Testis (tissue), 3 donors: ENCODE results near the gene MRPS25. TPM values are rescaled to one million over a fixed set of nuclear protein-coding genes. Genes with fewer than 3 reads are reported as not detected.

ENCODE experiments used
- DNase-seq: peaks from one replicate; pipeline ENCODE4 v3.0.0-alpha.2; 2019
- H3K27ac ChIP-seq, 2 donors: fragments of 200-600 bp; sonication (generic); one replicate each; pipeline ENCODE4 v1.5.1; 2019
- H3K27me3 ChIP-seq: fragments of 200-600 bp; sonication (generic); one replicate; pipeline ENCODE4 v1.5.1; 2019
- H3K36me3 ChIP-seq: fragments of 200-600 bp; sonication (generic); one replicate; pipeline ENCODE4 v1.5.1; 2017; ENCODE audit warnings: low read depth; ENCODE audit errors: missing control alignments
- H3K4me1 ChIP-seq: fragments of 200-600 bp; sonication (generic); one replicate; pipeline ENCODE4 v1.5.1; 2019
- H3K4me3 ChIP-seq, 2 donors: fragments of 200-600 bp; sonication (generic); one replicate each; pipeline ENCODE4 v1.5.1; 2017 to 2019
- H3K9me3 ChIP-seq: fragments of 200-600 bp; sonication (generic); one replicate; pipeline ENCODE4 v1.5.1; 2017
- POLR2A ChIP-seq: fragments of 450-650 bp; IDR thresholded peaks from one replicate; pipeline ENCODE4 v1.6.1; 2017; ENCODE audit warnings: antibody characterized with exemption, mild to moderate bottlenecking, moderate library complexity
- whole genome bisulfite sequencing, 2 donors: methylation state at CpG; one replicate each; pipeline ENCODE4 v1.1.5; 2018; 5-methylcytosine and 5-hydroxymethylcytosine counted together
- intact Hi-C: fragments of 100-400 bp; cut with DNase I; formaldehyde crosslinking; loops from one replicate; pipeline ENCODE4 v1.15.1; 2023; ENCODE audit warnings: low total_unique reads
- polyA plus RNA-seq: library from polyadenylated mRNA; stranded (reverse); fragments of 350-450 nt; fragmentation: Illumina TruSeq; extraction: RNeasy Lipid Tissue Mini Kit (QIAGEN cat#74804); gene quantifications from one replicate; pipeline ENCODE4 v1.2.3, GENCODE V29; 2014; ENCODE audit warnings: low read depth, low replicate concordance; ENCODE audit not compliant: insufficient read depth
- total RNA-seq, 2 donors: library from RNA; depleted of rRNA; stranded (reverse); fragments of >200 nt; gene quantifications; one replicate each; pipeline ENCODE4 v1.2.3, GENCODE V29; 2016
- TF ChIP-seq, protein P1 (sequence below), 3 experiments: fragments of 450-650 bp in 2 of 3; fragments of 200-600 bp in 1 of 3; sonication (generic) in 1 of 3; IDR thresholded peaks; one replicate each; pipeline ENCODE4 v1.5.1; 2016 to 2019; ENCODE audit warnings: antibody characterized with exemption in 3 of 3, mild to moderate bottlenecking in 2 of 3, moderate library complexity in 1 of 3

Gene MRPS25
- total and polyA plus RNA-seq, 3 donors from 2014 or later, result 40.4 to 102 (median 55.4) TPM

DNA sequence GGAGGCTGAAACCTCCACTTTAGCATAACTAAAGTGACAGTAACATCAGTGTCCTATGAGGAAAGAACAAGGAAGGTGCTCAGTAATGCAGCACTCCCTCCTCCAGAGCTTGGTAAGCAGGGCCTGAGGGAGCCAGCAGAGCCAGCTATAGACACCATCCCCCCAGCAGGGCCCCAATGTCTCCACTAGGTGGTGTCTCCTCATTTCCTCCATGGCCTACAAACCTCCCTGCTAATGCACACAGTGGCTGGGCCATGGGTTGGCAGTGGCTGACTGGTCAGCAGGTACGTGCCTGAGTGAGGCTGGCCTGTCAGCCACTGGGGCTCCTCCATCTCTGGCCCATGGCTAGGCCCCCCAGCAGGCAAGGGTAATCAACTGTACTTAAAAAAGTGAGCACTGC lies 13.6 kb downstream of the MRPS25 start:
- H3K36me3 ChIP-seq, result no peaks in the 10 kb centered on the region
- WGBS, 2 donors, result 89% methylated on average over 1 of the region's 1 CpG; no CpG with 5 or more reads in 1 of the 2 donors
- TF ChIP-seq POLR2A, result no peak
- TF ChIP-seq, protein P1, sequence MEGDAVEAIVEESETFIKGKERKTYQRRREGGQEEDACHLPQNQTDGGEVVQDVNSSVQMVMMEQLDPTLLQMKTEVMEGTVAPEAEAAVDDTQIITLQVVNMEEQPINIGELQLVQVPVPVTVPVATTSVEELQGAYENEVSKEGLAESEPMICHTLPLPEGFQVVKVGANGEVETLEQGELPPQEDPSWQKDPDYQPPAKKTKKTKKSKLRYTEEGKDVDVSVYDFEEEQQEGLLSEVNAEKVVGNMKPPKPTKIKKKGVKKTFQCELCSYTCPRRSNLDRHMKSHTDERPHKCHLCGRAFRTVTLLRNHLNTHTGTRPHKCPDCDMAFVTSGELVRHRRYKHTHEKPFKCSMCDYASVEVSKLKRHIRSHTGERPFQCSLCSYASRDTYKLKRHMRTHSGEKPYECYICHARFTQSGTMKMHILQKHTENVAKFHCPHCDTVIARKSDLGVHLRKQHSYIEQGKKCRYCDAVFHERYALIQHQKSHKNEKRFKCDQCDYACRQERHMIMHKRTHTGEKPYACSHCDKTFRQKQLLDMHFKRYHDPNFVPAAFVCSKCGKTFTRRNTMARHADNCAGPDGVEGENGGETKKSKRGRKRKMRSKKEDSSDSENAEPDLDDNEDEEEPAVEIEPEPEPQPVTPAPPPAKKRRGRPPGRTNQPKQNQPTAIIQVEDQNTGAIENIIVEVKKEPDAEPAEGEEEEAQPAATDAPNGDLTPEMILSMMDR (IDR thresholded peaks at IDR 0.05), result peak; percentile 23 to 43 (median 37)

GRCh38 chr3:15050405-15051092 lies 14.6 kb downstream of the MRPS25 start:
- intact Hi-C loops, result no loop called here
- no peak for DNase-seq
- 71 to 75% methylated on average over 3 of the region's 3 CpGs for WGBS, 2 donors
- Histone ChIP-seq H3K36me3 (no peaks in the 10 kb centered on the region), H3K4me3 (no peak overlapping the region), H3K27me3 (no peaks in the 10 kb centered on the region), H3K9me3 (no peaks in the 10 kb centered on the region), H3K27ac (no peak overlapping the region), H3K4me1 (no peaks in the 10 kb centered on the region)
- no peak for TF ChIP-seq POLR2A
- TF ChIP-seq, protein P1 (IDR thresholded peaks at IDR 0.05), result no peak

More for the DNA sequence above, 13.6 kb downstream of the MRPS25 start:
- H3K9me3 ChIP-seq, result no peaks in the 10 kb centered on the region
- H3K4me3 ChIP-seq, result no peak overlapping the region
- peak; percentile 64 for DNase-seq
- no peaks in the 10 kb centered on the region for H3K4me1 ChIP-seq
- no peaks in the 10 kb centered on the region for H3K27me3 ChIP-seq
- intact Hi-C loops, result no loop called here
- no peak overlapping the region for H3K27ac ChIP-seq

GRCh38 chr3:15049584-15049983 lies 15.5 kb downstream of the MRPS25 start:
- WGBS, 2 donors, result 75 to 87% methylated on average over 2 of the region's 2 CpGs
- Histone ChIP-seq H3K27me3 (no peaks in the 10 kb centered on the region), H3K27ac (no peak overlapping the region), H3K36me3 (no peaks in the 10 kb centered on the region), H3K4me3 (no peak overlapping the region), H3K9me3 (no peaks in the 10 kb centered on the region), H3K4me1 (no peaks in the 10 kb centered on the region)
- intact Hi-C loops, result no loop called here
- TF ChIP-seq, protein P1 (IDR thresholded peaks at IDR 0.05), result no peak
- TF ChIP-seq POLR2A, result no peak
- no peak for DNase-seq

DNA sequence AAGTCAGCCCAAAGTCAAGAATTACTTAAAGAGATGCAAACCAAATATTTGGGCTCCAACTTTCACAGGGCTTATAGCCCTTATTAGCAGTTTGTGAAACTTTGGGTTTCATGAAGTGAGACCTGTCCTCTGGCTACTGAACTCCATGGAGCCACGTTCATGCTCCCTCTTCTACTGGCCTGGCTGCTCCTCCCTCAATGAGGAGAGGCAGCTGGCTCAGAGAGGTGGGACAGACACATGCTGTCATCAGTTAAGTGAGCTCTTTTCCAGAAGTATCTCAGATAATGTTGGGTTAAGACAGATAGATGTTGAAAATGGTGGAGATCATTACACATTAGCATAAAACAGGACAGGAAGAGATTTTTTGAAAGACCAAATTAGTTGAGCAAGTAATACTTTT lies 19.4 kb downstream of the MRPS25 start:
- Histone ChIP-seq H3K27ac (no peak overlapping the region), H3K4me3 (no peak overlapping the region), H3K27me3 (no peaks in the 10 kb centered on the region), H3K36me3 (no peaks in the 10 kb centered on the region), H3K9me3 (no peaks in the 10 kb centered on the region), H3K4me1 (peaks cover 1% of the 10 kb centered on the region)
- DNase-seq, result no peak
- 73 to 100% methylated on average over 1 of the region's 1 CpG for WGBS, 2 donors
- intact Hi-C loops, result no loop called here
- TF ChIP-seq, protein P1 (IDR thresholded peaks at IDR 0.05), result no peak
- TF ChIP-seq POLR2A, result no peak

GRCh38 chr3:15044326-15044725 lies 20.8 kb downstream of the MRPS25 start:
- TF ChIP-seq POLR2A, result no peak
- TF ChIP-seq, protein P1 (IDR thresholded peaks at IDR 0.05), result no peak
- no peak overlapping the region for H3K27ac ChIP-seq
- 76 to 81% methylated on average over 7 of the region's 7 CpGs for WGBS, 2 donors
- H3K36me3 ChIP-seq, result no peaks in the 10 kb centered on the region
- H3K27me3 ChIP-seq, result no peaks in the 10 kb centered on the region
- H3K4me3 ChIP-seq, result no peak overlapping the region
- no peaks in the 10 kb centered on the region for H3K9me3 ChIP-seq
- intact Hi-C loops, result no loop called here
- peaks cover 10% of the 10 kb centered on the region for H3K4me1 ChIP-seq
- DNase-seq, result no peak
